ENCODE results near the gene PHGDH. TPM values are rescaled to one million over a fixed set of nuclear protein-coding genes. Genes with fewer than 3 reads are reported as not detected.
"Not testable (repeated sequence)": the region's sequence is repeated elsewhere in the genome, so short reads cannot be mapped to it uniquely, and the experiment has no call there.

The PHGDH gene
- total RNA-seq, 1 donor from 2014 or later, result 12.8 TPM

DNA sequence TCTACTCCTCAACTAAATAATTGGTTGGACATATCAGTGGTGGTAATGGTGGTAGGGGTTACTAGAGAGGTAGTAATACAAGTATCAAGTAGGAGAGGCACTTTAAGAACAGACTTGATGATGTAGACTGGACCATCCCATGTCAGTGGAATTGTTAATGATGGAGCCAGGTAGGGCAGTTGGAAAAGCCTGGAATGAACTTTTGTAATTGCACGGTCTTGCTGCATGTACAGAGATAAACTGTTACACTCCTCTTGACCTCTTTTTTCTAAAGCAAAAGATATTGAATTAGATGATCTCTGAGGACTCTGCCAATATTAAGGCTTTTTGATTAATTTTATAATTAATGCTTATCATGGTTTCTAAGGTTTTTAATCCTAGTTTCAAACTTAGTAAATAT is 51.2 kb downstream of the PHGDH start:
- DNase-seq (ENCODE audit: low spot score), result no peak

DNA sequence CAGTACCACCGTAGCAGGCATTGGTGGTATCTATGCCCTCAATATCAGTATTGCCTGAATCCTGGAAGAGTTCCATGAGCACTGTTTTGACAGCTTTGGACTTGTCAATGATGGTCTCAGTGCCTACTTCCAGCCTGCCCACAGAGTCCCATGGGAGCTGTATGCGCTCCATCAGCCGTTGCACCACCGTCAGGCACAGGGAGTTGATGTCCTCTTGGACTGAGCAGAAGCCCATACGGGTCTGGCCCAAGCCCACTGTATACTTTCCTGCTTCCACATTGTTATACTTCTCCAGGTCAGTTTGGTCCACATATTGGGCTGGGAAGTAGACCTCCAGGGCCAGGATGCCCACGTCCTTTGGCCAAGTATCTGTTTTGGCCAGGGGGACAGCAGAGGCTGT is 52.5 kb downstream of the PHGDH start:
- no peak for DNase-seq (ENCODE audit: low spot score)

DNA sequence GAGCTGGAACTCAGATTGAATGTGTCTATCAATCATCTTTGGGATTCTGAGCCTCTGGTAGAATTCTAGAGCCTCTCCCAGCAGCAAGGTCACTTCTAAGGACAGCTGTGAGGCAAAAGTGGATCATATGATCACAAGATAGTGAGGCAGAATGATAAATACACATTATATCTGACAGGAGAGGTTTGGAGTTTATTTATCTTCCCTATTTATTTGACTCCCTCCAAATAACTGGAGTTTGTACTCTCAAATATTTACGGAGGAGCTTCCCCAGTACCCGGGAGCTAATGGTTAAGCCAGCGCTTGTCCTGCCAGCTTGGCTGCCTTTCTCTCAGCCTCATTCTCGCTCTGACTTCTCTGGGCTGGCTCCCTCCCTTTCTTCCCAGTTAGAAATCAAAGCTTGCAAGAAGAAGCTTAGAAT is 54.6 kb downstream of the PHGDH start:
- DNase-seq (ENCODE audit: low spot score), result peak; percentile 64

DNA sequence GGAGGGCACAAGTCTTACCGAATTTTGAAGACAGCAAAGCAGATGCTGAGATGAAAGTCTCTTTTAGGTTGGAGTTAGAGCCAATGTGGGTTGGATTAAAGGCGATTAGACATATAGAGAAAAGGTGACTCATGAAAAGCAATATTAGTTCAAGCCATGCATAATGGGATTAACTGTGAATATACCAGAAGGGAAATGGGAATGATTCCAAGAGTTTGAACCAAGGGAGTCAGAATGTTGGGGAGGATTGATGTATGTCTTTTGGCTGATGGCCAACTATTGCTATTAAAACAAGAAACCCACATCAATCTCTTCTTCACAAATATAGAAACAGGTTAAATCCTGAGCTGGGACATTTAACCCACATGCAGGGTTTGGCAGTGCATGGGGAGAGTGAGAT is 55.8 kb downstream of the PHGDH start:
- no peak for DNase-seq (ENCODE audit: low spot score)

- DNase-seq (ENCODE audit: low spot score), result peak; percentile 63
These were observed 57.0 kb downstream of the PHGDH start, which contains the start of gene HMGCS2 for GRCh38 chr1:119768778-119769177. TSS of gene HMGCS2 (minus strand) at chr1:119768905. CDS start at chr1:119768844, 61 bp downstream.

DNA sequence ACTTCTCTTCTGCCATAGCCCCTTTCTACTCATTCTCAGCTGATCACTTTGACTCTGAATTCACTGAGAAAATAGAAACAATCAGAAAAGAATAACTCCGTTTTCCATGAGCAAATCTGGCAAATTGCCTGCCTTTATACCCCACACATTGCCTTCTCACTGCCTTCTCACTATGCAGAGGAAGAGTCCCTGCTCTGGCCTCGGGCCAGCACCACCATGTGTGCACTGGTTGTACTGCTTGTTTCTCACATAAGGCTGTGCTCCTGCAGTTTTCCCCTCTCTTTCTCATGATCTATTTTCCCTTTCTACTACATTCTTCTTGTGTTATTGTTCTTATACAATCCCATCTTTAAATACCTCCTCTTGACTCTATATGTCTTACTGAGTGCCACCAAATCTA is 59.3 kb downstream of the PHGDH start:
- no peak for DNase-seq (ENCODE audit: low spot score)

GRCh38 chr1:119771770-119772169 is 60.0 kb downstream of the PHGDH start:
- DNase-seq (ENCODE audit: low spot score), result no peak

GRCh38 chr1:119772298-119772697 is 60.6 kb downstream of the PHGDH start:
- no peak for DNase-seq (ENCODE audit: low spot score)

DNA sequence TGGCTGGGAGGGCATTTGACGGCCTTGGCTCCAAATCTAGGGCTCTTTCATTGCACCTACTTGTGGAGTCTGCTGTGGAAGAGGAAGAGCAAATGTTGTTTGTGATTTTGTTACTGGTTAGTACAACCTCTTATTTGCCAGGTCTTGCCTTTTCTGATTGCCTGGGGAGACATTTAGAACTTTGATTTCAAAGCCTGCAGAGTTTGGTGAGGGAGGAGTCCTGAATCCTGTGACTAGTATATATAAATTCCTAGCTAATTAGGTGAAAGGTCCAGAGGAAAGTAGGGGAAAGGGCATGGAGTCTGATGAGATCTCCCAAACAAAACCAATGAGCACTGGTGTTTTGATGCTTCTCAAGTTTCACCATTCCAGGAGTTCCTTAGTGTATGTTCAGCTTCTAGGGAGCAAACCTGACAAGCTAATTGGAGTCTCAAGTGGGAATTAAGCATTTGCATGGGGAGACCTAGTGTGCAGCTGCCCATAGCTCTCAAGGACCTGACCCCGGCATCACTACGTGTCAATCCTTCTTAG is 62.0 kb downstream of the PHGDH start:
- DNase-seq (ENCODE audit: low spot score), result no peak

DNA sequence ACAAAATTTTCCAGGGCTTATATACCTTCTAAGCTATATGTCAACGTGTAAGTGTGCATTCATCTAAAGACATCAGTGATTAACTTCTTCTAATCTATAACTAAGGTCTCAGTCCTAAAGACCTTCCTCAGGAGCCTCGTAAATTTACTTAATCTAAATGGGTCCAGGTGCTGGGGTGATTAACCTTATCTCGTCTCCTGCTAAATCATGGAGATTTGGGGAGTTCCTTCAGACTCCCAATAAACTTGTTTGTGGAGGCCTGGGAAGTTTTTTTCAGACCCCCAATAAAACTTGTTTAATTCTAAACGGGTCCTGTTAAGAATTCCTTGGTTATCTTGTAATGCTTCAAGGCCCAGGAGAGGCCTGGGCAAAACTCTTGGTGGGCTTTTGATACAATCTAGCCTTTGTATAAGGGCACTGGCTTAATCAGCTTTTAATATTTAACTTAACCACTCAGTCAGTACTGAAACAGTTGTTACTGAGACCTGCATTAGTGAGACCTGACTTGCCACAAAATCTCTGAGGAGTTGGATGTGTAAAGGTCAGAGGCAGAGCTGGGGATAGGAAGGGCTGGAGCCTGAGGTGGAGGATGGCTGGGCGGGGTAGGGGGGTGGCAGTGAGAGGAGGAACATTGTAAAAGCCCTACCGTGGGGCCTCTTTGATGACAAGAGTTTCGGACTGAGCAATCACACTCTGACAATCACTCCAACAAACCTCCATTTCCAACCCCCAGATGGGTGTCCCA is 63.2 kb downstream of the PHGDH start:
- no peak for DNase-seq (ENCODE audit: low spot score)

GRCh38 chr1:119778359-119778758 is 66.6 kb downstream of the PHGDH start:
- DNase-seq (ENCODE audit: low spot score), result no peak

DNA sequence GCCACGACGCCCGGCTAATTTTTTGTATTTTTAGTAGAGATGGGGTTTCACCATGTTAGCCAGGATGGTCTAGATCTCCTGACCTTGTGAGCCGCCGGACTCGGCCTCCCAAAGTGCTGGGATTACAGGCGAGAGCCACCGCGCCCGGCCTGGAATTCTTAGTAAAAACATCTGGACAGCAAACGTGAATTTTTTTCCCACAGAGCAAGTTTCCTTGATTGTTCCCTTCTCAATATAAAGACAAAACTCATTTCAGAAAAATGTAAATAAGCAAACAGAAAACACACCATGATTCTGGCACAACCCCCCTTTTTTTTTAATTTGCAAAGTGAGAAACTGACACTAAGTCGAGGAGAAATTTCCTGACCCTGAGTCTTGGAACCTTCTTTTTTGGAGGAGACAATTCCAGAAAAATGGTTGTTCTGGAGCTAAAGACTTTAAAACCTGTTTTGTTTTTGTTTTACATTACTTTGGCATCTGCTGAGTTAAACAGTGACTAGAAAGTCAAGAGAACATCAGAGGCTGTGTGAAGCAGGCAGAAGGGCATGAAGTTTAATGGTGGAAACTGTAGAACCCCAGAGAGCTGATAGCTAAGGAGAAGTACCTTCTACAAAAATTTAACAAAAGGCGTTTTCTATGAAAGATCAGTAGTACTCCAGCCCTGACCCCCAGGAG is 67.3 kb downstream of the PHGDH start:
- no peak for DNase-seq (ENCODE audit: low spot score)

DNA sequence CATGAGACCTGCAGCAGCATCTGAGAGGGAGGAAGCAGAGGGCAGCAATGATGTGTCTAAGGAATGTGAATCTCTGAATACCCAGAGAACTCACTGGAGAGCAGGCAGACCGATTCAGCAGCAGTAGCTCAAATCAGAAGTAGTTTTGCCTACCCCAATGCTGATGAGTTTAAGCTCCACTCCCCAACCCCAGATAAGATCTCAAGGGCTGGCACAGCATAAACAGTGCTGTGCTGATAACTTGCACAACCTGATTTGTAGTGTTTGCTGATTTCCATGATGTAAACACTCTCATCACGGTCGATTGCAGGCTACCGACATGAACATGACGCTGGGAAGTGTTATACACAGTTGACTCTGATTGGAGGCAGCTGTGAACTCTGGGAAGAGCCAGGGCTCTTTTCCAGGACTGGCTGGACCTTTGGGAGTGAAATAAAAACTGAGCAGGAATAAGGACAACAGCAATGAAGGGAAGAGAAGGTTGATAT is 68.2 kb downstream of the PHGDH start:
- peak; percentile 49 for DNase-seq (ENCODE audit: low spot score)

GRCh38 chr1:119781434-119782210 is 69.9 kb downstream of the PHGDH start:
- DNase-seq (ENCODE audit: low spot score), result no peak

GRCh38 chr1:119782631-119783325 is 71.0 kb downstream of the PHGDH start:
- DNase-seq (ENCODE audit: low spot score), result no peak

- DNase-seq (ENCODE audit: low spot score), result no peak
These were observed 71.8 kb downstream of the PHGDH start for GRCh38 chr1:119783354-119784185.

DNA sequence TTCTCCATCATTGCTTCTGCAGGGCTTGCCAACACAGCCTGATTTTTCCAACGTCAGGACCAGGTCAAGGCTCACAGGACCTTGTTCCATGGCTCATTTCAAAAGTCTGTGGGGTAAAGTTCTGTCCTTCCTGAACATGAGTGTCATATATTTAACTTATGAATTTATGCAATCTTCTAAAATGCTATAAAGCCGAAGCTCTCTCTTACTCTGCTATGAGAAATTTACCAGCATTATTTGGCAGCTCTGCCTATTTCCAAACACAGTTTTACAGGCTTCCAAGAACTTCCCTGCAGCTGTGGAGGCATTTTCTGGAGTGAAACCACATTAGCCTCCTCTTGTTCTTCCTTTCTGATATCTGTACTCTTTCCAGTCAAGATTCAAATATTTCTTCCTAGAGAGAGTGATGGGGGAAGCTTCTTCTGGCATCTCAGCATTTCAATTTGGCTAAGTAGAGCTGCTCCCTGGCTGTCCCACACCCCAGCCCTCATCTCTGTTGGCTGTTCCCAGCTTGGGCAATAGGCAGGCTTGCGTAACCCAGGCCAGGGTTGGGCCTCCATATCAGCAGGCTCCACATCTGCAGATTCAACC is 72.6 kb downstream of the PHGDH start:
- DNase-seq (ENCODE audit: low spot score), result no peak

GRCh38 chr1:119786046-119786445 is 74.3 kb downstream of the PHGDH start:
- DNase-seq (ENCODE audit: low spot score), result not testable (repeated sequence)

- not testable (repeated sequence) for DNase-seq (ENCODE audit: low spot score)
These were observed 74.8 kb downstream of the PHGDH start for GRCh38 chr1:119786473-119787050.

DNA sequence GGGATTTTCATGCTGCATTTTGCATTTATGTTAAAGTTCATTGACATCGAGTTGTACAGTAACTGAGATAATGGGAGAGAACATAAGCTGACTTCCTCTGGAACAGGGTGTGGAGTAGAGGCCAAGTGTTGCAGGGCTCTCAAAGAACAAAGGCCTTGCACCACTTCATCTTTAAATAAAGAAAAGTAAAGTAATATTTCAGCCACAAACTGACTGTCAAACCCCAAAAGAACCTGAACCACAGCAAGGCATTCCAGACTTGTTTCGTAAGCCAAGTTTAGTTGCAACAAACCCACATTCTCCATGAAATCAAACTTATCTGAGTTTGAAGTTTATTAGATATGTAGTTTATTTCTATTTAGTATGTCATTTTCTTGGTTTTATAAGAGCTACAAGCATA is 76.0 kb downstream of the PHGDH start:
- DNase-seq (ENCODE audit: low spot score), result no peak
